Measurements from ENCODE around the gene AQP12A. TPM values are rescaled to one million over a fixed set of nuclear protein-coding genes. Genes with fewer than 3 reads are reported as not detected.

AQP12A gene
- total RNA-seq, 1 experiment from 2014 or later = not detected

DNA sequence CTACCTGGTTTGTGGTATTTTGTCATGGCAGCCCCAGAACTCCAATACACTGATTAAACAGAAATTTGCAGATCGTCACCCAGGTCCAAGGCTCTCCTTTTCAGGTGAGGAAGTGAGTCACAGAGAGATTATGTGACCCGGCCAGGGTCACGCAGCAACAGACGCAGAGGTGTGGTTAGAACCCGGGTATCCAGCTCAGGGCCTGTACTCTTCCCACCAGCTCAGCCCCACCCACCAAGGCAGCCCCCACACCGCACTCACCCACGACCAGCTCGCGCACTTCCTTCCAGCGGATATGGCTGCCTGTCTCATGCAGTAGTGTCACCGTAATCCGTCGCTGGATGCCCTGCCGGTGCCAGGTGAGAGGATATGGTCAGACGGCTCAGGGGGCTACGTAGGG is 48.1 kb downstream of the AQP12A start:
- no peak for DNase-seq (ENCODE audit: low read depth)

DNA sequence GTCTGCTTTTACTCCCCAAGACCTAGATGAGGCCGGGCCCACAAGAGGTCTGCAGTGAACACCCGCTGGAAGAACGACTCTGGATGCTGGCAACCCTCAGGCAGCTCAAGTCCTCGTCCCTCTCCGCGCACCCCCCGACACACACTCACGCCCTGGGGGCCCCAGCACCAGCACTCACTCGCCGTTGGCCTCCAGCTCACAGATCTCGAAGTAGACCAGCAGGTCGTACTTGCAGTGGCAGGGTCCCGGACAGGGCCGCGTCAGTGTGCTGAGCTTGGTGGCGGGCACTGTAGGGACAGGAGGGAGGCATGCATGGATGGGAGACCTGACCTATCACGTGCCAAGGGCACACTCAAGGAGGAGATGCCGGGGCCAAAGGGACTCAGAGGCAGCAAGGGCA is 49.4 kb downstream of the AQP12A start:
- no peak for DNase-seq (ENCODE audit: low read depth)

DNA sequence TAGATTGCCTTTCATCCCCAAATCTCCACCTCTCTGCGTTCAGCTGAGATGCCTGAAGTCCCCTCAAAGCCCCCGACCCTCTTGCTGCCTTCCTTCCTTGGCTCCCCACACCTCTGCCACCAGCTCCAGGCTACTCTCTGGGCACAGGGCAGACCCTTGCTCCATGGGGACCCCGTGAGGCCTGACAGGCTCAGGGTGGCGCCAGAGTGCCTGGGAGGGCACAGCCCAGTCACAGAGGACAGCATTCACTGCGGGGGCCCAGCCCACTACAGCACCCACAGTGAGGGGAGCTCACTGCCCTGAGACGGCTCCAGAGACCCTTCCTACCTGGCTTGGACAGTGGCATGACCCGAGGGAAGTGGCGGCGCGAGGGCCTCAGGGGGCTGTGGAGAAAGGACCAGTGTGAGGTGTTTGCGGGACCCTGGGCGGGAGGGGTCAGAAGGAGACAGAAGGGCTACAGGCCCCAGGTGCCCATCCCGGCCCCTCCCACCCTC is 51.0 kb downstream of the AQP12A start:
- no peak for DNase-seq (ENCODE audit: low read depth)

DNA sequence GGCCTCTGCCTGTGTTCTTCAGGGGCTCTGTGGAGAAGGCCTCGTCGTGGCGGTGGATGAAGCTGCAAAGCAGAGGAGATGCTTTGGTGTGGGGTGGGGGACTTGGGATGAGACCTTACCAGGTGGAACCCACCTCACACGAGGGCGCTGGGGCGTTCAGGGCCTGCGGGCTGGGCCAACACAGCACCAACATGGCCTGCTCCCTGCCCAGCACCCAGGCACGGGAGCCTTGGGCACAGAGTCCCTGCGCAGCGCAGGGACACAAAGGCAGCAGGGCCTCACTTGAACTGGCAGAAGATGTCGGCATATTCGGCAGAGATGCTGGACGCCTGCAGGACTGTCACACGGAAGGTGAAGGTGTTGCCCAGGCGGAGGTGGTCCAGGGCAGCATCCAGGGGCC is 53.8 kb downstream of the AQP12A start:
- DNase-seq (ENCODE audit: low read depth) = no peak

DNA sequence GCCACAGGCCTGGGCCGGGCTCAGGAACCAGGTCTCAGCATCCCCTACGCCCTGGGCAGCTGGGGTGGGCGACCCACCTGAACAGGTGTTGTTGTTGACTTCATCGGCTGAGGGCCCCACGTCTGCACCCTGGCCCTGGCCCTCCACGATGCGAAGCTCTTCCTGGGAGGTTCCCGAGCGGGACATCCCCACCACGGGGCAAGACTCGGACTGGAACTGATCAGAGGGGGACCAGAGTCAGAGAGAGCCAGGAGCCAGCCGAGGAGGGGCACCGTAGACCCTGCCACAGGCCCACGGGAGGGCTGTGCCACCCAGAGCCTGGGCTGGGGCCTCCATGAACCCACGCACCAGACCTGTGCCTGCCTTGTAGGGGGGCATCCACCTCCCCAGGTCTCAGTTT is 54.3 kb downstream of the AQP12A start:
- no peak for DNase-seq (ENCODE audit: low read depth)

DNA sequence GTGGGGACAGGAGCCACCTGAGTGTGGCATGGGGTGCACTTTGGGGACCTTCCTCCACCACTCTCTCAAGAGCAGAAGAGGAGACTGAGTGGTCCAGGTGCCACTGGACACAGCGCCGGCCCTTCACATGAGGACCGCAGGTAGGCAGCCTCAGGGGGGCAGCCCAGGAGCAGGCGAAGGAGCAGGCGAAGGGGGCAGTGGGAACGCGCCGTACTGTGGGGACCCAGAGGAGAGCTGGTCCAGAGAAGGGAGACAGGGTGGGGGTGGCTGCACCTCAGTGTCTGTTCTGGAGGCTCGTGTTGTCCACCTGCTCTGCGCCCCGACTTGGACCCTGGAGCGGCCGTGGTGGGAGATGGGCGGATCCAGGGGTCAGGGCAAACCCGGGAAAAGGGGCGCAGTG is 55.0 kb downstream of the AQP12A start:
- no peak for DNase-seq (ENCODE audit: low read depth)

DNA sequence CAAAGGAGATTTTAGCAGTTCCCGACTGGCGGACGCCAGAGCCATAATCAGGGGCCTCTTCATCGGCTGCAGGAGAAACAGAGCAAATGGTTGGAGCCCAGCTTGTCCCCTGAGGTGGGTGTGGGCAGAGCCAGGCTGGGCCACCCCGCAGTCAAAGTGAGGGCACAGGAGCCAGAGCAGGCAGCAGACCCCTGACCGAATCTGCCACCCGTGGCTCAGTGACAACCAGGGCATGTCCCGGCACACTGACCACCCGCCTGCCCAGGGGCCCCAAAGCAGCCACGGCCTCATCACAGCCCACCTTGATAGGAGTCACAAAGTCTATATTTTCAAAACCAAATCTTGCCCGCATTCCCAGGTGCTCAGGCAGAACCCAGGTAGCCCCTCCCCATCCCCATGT is 55.6 kb downstream of the AQP12A start:
- no peak for DNase-seq (ENCODE audit: low read depth)

Other genes with a start within 250 kb of the AQP12A start
- gene ANKMY1, start 133.9 kb upstream of the AQP12A start, total RNA-seq (2014; rRNA removed) = 7.8 and 8.2 TPM in 2 replicates
- 6.1 and 6.4 TPM in 2 replicates for gene DUSP28, start 131.5 kb upstream of the AQP12A start, total RNA-seq (2014; rRNA removed)
- 13.6 and 16.7 TPM in 2 replicates for gene RNPEPL1, start 123.4 kb upstream of the AQP12A start, total RNA-seq (2014; rRNA removed)
- 20.5 and 23.1 TPM in 2 replicates for gene CAPN10, start 105.1 kb upstream of the AQP12A start, total RNA-seq (2014; rRNA removed)
- 0.11 and 1.0 TPM in 2 replicates for gene GPR35, start 66.4 kb upstream of the AQP12A start, total RNA-seq (2014; rRNA removed)
- gene AQP12B, start 9.0 kb upstream of the AQP12A start, total RNA-seq (2014; rRNA removed) = not detected in 2 replicates
- 0.75 TPM in 1 of 2 replicates, not detected in the other for gene KIF1A, start 128.4 kb downstream of the AQP12A start, total RNA-seq (2014; rRNA removed)
- not detected in 2 replicates for gene AGXT, start 177.0 kb downstream of the AQP12A start, total RNA-seq (2014; rRNA removed)
- gene MAB21L4, start 204.3 kb downstream of the AQP12A start, total RNA-seq (2014; rRNA removed) = not detected in 2 replicates
- under 0.01 TPM in 1 of 2 replicates, not detected in the other for gene CROCC2, start 214.5 kb downstream of the AQP12A start, total RNA-seq (2014; rRNA removed)

All from LHCN-M2 (cell line).